ENCODE measurements around the gene ITFG1. TPM values are rescaled to one million over a fixed set of nuclear protein-coding genes. Genes with fewer than 3 reads are reported as not detected.

Gene ITFG1
- total RNA-seq, 1 donor: 32.5 TPM

- Histone ChIP-seq H3K27me3 (ENCODE audit: insufficient read depth, low read length) (no peaks in the 10 kb centered on the region), H3K4me3 (ENCODE audit: low read length) (no peak overlapping the region), H3K4me1 (ENCODE audit: insufficient read depth, low read length) (no peaks in the 10 kb centered on the region), H3K9me3 (ENCODE audit: low read depth, low read length) (no peaks in the 10 kb centered on the region)
Measured at GRCh38 chr16:47299587-47299986, 161.3 kb downstream of the ITFG1 start.

- no peaks in the 10 kb centered on the region for H3K27me3 ChIP-seq (ENCODE audit: insufficient read depth, low read length)
- peaks cover 8% of the 10 kb centered on the region for H3K9me3 ChIP-seq (ENCODE audit: low read depth, low read length)
- no peaks in the 10 kb centered on the region for H3K4me1 ChIP-seq (ENCODE audit: insufficient read depth, low read length)
- H3K4me3 ChIP-seq (ENCODE audit: low read length): no peak overlapping the region
Measured at GRCh38 chr16:47284999-47285398, 175.9 kb downstream of the ITFG1 start.

- no peak overlapping the region for H3K4me3 ChIP-seq (ENCODE audit: low read length)
- H3K9me3 ChIP-seq (ENCODE audit: low read depth, low read length): peaks cover 3% of the 10 kb centered on the region
- no peaks in the 10 kb centered on the region for H3K27me3 ChIP-seq (ENCODE audit: insufficient read depth, low read length)
- no peaks in the 10 kb centered on the region for H3K4me1 ChIP-seq (ENCODE audit: insufficient read depth, low read length)
Measured at GRCh38 chr16:47278306-47278970, 182.4 kb downstream of the ITFG1 start.

- Histone ChIP-seq H3K4me3 (ENCODE audit: low read length) (no peak overlapping the region), H3K27me3 (ENCODE audit: insufficient read depth, low read length) (no peaks in the 10 kb centered on the region), H3K9me3 (ENCODE audit: low read depth, low read length) (no peaks in the 10 kb centered on the region), H3K4me1 (ENCODE audit: insufficient read depth, low read length) (no peaks in the 10 kb centered on the region)
Measured at GRCh38 chr16:47276522-47276921, 184.3 kb downstream of the ITFG1 start.

- no peaks in the 10 kb centered on the region for H3K27me3 ChIP-seq (ENCODE audit: insufficient read depth, low read length)
- H3K9me3 ChIP-seq (ENCODE audit: low read depth, low read length): no peaks in the 10 kb centered on the region
- no peaks in the 10 kb centered on the region for H3K4me1 ChIP-seq (ENCODE audit: insufficient read depth, low read length)
- no peak overlapping the region for H3K4me3 ChIP-seq (ENCODE audit: low read length)
Measured at GRCh38 chr16:47262938-47263337, 197.9 kb downstream of the ITFG1 start.

GRCh38 chr16:47260503-47260902 is 200.4 kb downstream of the ITFG1 start:
- H3K9me3 ChIP-seq (ENCODE audit: low read depth, low read length): no peaks in the 10 kb centered on the region
- no peaks in the 10 kb centered on the region for H3K4me1 ChIP-seq (ENCODE audit: insufficient read depth, low read length)
- no peaks in the 10 kb centered on the region for H3K27me3 ChIP-seq (ENCODE audit: insufficient read depth, low read length)
- H3K4me3 ChIP-seq (ENCODE audit: low read length): no peak overlapping the region

- Histone ChIP-seq H3K27me3 (ENCODE audit: insufficient read depth, low read length) (no peaks in the 10 kb centered on the region), H3K9me3 (ENCODE audit: low read depth, low read length) (no peaks in the 10 kb centered on the region), H3K4me3 (ENCODE audit: low read length) (no peak overlapping the region), H3K4me1 (ENCODE audit: insufficient read depth, low read length) (no peaks in the 10 kb centered on the region)
Measured at GRCh38 chr16:47258874-47259461, 201.9 kb downstream of the ITFG1 start.

GRCh38 chr16:47254756-47255155 is 206.1 kb downstream of the ITFG1 start:
- H3K9me3 ChIP-seq (ENCODE audit: low read depth, low read length): no peaks in the 10 kb centered on the region
- no peak overlapping the region for H3K4me3 ChIP-seq (ENCODE audit: low read length)
- H3K27me3 ChIP-seq (ENCODE audit: insufficient read depth, low read length): no peaks in the 10 kb centered on the region
- no peaks in the 10 kb centered on the region for H3K4me1 ChIP-seq (ENCODE audit: insufficient read depth, low read length)

- no peaks in the 10 kb centered on the region for H3K4me1 ChIP-seq (ENCODE audit: insufficient read depth, low read length)
- H3K27me3 ChIP-seq (ENCODE audit: insufficient read depth, low read length): no peaks in the 10 kb centered on the region
- H3K4me3 ChIP-seq (ENCODE audit: low read length): no peak overlapping the region
- H3K9me3 ChIP-seq (ENCODE audit: low read depth, low read length): no peaks in the 10 kb centered on the region
Measured at GRCh38 chr16:47250983-47251382, 209.9 kb downstream of the ITFG1 start.

GRCh38 chr16:47247690-47248089 is 213.2 kb downstream of the ITFG1 start:
- no peak overlapping the region for H3K4me3 ChIP-seq (ENCODE audit: low read length)
- H3K27me3 ChIP-seq (ENCODE audit: insufficient read depth, low read length): no peaks in the 10 kb centered on the region
- no peaks in the 10 kb centered on the region for H3K4me1 ChIP-seq (ENCODE audit: insufficient read depth, low read length)
- no peaks in the 10 kb centered on the region for H3K9me3 ChIP-seq (ENCODE audit: low read depth, low read length)

- H3K27me3 ChIP-seq (ENCODE audit: insufficient read depth, low read length): no peaks in the 10 kb centered on the region
- H3K9me3 ChIP-seq (ENCODE audit: low read depth, low read length): no peaks in the 10 kb centered on the region
- no peak overlapping the region for H3K4me3 ChIP-seq (ENCODE audit: low read length)
- H3K4me1 ChIP-seq (ENCODE audit: insufficient read depth, low read length): no peaks in the 10 kb centered on the region
Measured at GRCh38 chr16:47244206-47244605, 216.7 kb downstream of the ITFG1 start.

- no peaks in the 10 kb centered on the region for H3K4me1 ChIP-seq (ENCODE audit: insufficient read depth, low read length)
- H3K9me3 ChIP-seq (ENCODE audit: low read depth, low read length): no peaks in the 10 kb centered on the region
- no peak overlapping the region for H3K4me3 ChIP-seq (ENCODE audit: low read length)
- H3K27me3 ChIP-seq (ENCODE audit: insufficient read depth, low read length): no peaks in the 10 kb centered on the region
Measured at GRCh38 chr16:47241061-47241460, 219.8 kb downstream of the ITFG1 start.

GRCh38 chr16:47236716-47237115 is 224.1 kb downstream of the ITFG1 start:
- Histone ChIP-seq H3K4me3 (ENCODE audit: low read length) (no peak overlapping the region), H3K4me1 (ENCODE audit: insufficient read depth, low read length) (no peaks in the 10 kb centered on the region), H3K27me3 (ENCODE audit: insufficient read depth, low read length) (no peaks in the 10 kb centered on the region), H3K9me3 (ENCODE audit: low read depth, low read length) (no peaks in the 10 kb centered on the region)

- Histone ChIP-seq H3K9me3 (ENCODE audit: low read depth, low read length) (no peaks in the 10 kb centered on the region), H3K4me1 (ENCODE audit: insufficient read depth, low read length) (no peaks in the 10 kb centered on the region), H3K4me3 (ENCODE audit: low read length) (no peak overlapping the region), H3K27me3 (ENCODE audit: insufficient read depth, low read length) (no peaks in the 10 kb centered on the region)
Measured at GRCh38 chr16:47230296-47230695, 230.6 kb downstream of the ITFG1 start.

- no peak overlapping the region for H3K4me3 ChIP-seq (ENCODE audit: low read length)
- no peaks in the 10 kb centered on the region for H3K9me3 ChIP-seq (ENCODE audit: low read depth, low read length)
- H3K4me1 ChIP-seq (ENCODE audit: insufficient read depth, low read length): no peaks in the 10 kb centered on the region
- no peaks in the 10 kb centered on the region for H3K27me3 ChIP-seq (ENCODE audit: insufficient read depth, low read length)
Measured at GRCh38 chr16:47229053-47230050, 231.5 kb downstream of the ITFG1 start.
